NCI-H1417 treated with DMSO at 0.1 percent for 48 hours (cell line): ENCODE results near the gene DDX42.
"Not testable (repeated sequence)": the region's sequence is repeated elsewhere in the genome, so short reads cannot be mapped to it uniquely, and the experiment has no call there.

Experiments used
- DNase-seq: peaks from one replicate; lab custom pipeline; 2025; lab: John Stamatoyannopoulos, UW

DDX42 gene

GRCh38 chr17:63780928-63781327 is 7.0 kb downstream of the DDX42 start:
- DNase-seq = no peak

- no peak for DNase-seq
Observed at GRCh38 chr17:63783522-63783921, 9.6 kb downstream of the DDX42 start.

- no peak for DNase-seq
Observed at GRCh38 chr17:63785556-63785955, 11.6 kb downstream of the DDX42 start.

GRCh38 chr17:63786117-63786516 is 12.1 kb downstream of the DDX42 start:
- DNase-seq = no peak

GRCh38 chr17:63786971-63787711 is 13.2 kb downstream of the DDX42 start:
- DNase-seq = no peak

GRCh38 chr17:63790057-63790456 is 16.1 kb downstream of the DDX42 start:
- no peak for DNase-seq

GRCh38 chr17:63792055-63792729 is 18.2 kb downstream of the DDX42 start:
- no peak for DNase-seq

- DNase-seq = not testable (repeated sequence)
Observed at GRCh38 chr17:63796375-63796774, 22.4 kb downstream of the DDX42 start.

GRCh38 chr17:63798572-63799106 is 24.7 kb downstream of the DDX42 start:
- DNase-seq = no peak

GRCh38 chr17:63800783-63801182 is 26.8 kb downstream of the DDX42 start:
- DNase-seq = no peak

GRCh38 chr17:63804328-63804727 is 30.4 kb downstream of the DDX42 start:
- no peak for DNase-seq

GRCh38 chr17:63805591-63805990 is 31.6 kb downstream of the DDX42 start:
- DNase-seq = no peak

GRCh38 chr17:63809970-63810369 is 36.0 kb downstream of the DDX42 start:
- DNase-seq = no peak

GRCh38 chr17:63816123-63816522 is 42.2 kb downstream of the DDX42 start:
- DNase-seq = no peak

GRCh38 chr17:63816669-63817068 is 42.7 kb downstream of the DDX42 start:
- no peak for DNase-seq

- no peak for DNase-seq
Observed at GRCh38 chr17:63817736-63818385, 43.9 kb downstream of the DDX42 start.

GRCh38 chr17:63819131-63819530 is 45.2 kb downstream of the DDX42 start:
- no peak for DNase-seq

GRCh38 chr17:63819585-63820537 is 45.9 kb downstream of the DDX42 start:
- no peak for DNase-seq

GRCh38 chr17:63820963-63821561 is 47.1 kb downstream of the DDX42 start:
- DNase-seq = no peak

- no peak for DNase-seq
Observed at GRCh38 chr17:63821804-63822203, 47.8 kb downstream of the DDX42 start.

GRCh38 chr17:63822537-63822936 is 48.6 kb downstream of the DDX42 start:
- DNase-seq = no peak
